ENCODE measurements around the gene CD99. TPM values are rescaled to one million over a fixed set of nuclear protein-coding genes. Genes with fewer than 3 reads are reported as not detected.

Gene CD99
- total RNA-seq, 2 donors from 2014 or later = 490 to 527 TPM

DNA sequence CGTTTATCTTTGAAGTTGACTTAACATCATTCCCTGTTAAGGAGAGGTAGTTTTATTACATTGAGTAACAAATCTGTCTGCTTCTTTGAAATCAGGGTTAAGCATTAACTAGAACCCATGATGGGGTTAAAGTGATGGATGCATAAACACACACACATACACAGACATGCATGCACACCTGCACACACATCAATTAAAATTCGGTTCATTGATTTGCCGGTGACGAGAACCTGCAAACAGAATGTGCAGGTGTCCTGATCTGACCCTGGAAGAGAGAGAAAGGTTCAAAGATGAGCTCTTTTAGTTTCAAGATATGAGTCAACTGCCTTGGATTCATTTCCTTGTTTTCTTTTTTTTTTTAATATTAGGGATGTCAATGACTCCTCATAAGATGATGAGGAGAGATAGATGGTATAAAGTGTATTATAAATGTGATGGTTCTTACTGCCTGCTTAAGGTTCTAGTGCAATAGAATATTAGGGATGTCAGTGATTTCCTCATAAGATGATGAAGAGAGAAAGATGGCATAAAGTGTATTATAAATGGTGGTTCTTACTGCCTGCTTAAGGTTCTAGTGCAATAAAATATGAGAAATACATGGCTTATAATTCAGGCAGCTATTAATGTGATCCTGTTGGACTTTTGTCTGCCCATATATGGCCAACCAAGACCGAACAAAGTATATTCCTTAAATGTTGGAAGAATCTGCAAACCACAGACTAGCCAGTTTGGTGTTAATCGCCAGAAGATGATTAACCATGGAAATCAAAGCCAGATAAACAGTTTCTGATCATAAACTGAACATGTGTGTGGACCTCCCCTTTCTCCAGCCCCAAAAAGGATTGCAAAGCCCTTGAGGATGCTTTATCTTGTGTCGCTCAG lies 14.1 kb upstream of the CD99 start:
- TF ChIP-seq, protein P1, sequence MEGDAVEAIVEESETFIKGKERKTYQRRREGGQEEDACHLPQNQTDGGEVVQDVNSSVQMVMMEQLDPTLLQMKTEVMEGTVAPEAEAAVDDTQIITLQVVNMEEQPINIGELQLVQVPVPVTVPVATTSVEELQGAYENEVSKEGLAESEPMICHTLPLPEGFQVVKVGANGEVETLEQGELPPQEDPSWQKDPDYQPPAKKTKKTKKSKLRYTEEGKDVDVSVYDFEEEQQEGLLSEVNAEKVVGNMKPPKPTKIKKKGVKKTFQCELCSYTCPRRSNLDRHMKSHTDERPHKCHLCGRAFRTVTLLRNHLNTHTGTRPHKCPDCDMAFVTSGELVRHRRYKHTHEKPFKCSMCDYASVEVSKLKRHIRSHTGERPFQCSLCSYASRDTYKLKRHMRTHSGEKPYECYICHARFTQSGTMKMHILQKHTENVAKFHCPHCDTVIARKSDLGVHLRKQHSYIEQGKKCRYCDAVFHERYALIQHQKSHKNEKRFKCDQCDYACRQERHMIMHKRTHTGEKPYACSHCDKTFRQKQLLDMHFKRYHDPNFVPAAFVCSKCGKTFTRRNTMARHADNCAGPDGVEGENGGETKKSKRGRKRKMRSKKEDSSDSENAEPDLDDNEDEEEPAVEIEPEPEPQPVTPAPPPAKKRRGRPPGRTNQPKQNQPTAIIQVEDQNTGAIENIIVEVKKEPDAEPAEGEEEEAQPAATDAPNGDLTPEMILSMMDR (IDR thresholded peaks at IDR 0.05) = no peak
- no peaks in the 10 kb centered on the region for H3K9me3 ChIP-seq
- no peak for ATAC-seq (ENCODE audit: insufficient number of reproducible peaks, low FRiP score, low read depth)
- H3K4me3 ChIP-seq = no peak overlapping the region
- H3K27me3 ChIP-seq (replicated peaks; ENCODE audit: insufficient read depth) = no peaks in the 10 kb centered on the region
- DNase-seq (ENCODE audit: low spot score) = no peak
- H3K4me1 ChIP-seq (ENCODE audit: control insufficient read depth in 1 of 2, low read depth in 2 of 2) = peaks cover 0 to 16% of the 10 kb centered on the region in 2 donors
- H3K36me3 ChIP-seq = no peaks in the 10 kb centered on the region
- no peak overlapping the region for H3K27ac ChIP-seq

DNA sequence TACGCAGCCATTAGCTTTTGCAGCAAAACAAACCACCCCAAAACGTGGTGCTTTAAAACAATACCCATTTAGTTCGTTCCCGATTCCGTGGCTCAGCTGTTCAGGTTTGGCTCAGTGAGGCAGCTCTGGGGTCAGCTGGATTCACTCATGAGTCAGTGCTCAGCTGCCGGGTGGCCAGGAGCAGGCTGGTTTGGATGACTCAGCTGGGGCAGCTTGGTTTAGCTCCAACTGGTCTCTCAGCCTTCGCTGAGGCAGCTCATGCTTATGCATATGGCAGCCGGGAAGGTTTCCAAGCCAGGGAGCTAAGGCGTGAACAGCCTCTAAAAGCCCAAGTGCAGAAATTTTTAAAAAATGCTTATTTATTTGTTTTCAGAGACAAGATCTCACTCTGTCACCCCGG lies 13.3 kb upstream of the CD99 start:
- no peaks in the 10 kb centered on the region for H3K9me3 ChIP-seq
- TF ChIP-seq, protein P1 (IDR thresholded peaks at IDR 0.05) = no peak
- no peaks in the 10 kb centered on the region for H3K36me3 ChIP-seq
- no peaks in the 10 kb centered on the region for H3K27me3 ChIP-seq (replicated peaks; ENCODE audit: insufficient read depth)
- ATAC-seq (ENCODE audit: insufficient number of reproducible peaks, low FRiP score, low read depth) (peak; percentile 90), DNase-seq (ENCODE audit: low spot score) (peak; percentile 71)
- H3K4me1 ChIP-seq (ENCODE audit: control insufficient read depth in 1 of 2, low read depth in 2 of 2) = peaks cover 0 to 16% of the 10 kb centered on the region in 2 donors
- H3K27ac ChIP-seq = no peak overlapping the region
- no peak overlapping the region for H3K4me3 ChIP-seq

DNA sequence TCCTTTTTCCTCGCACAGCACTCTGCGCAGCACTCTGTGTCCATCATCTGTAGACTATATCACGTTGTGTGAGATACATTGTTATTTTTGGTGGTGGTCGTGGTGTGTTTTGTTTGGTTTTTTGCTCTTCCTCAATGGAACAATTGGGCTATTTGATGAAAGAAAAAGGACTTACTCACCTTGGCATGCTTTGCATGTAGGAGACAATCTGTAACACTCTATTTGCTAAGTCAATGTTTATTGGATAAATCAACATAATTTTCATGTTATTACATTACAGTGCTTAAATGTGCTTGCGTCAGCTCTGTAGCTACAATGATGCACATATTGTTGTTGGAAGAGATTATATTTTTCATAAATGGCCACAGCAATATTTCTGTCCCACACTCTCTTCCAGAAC lies 12.5 kb upstream of the CD99 start:
- DNase-seq (ENCODE audit: low spot score) (no peak), ATAC-seq (ENCODE audit: insufficient number of reproducible peaks, low FRiP score, low read depth) (no peak)
- TF ChIP-seq, protein P1 (IDR thresholded peaks at IDR 0.05) = no peak
- Histone ChIP-seq H3K9me3 (no peaks in the 10 kb centered on the region), H3K4me3 (no peak overlapping the region), H3K27ac (no peak overlapping the region), H3K27me3 (replicated peaks; ENCODE audit: insufficient read depth) (no peaks in the 10 kb centered on the region), H3K36me3 (no peaks in the 10 kb centered on the region), H3K4me1 (ENCODE audit: control insufficient read depth in 1 of 2, low read depth in 2 of 2) (peaks cover 0 to 16% of the 10 kb centered on the region in 2 donors)

DNA sequence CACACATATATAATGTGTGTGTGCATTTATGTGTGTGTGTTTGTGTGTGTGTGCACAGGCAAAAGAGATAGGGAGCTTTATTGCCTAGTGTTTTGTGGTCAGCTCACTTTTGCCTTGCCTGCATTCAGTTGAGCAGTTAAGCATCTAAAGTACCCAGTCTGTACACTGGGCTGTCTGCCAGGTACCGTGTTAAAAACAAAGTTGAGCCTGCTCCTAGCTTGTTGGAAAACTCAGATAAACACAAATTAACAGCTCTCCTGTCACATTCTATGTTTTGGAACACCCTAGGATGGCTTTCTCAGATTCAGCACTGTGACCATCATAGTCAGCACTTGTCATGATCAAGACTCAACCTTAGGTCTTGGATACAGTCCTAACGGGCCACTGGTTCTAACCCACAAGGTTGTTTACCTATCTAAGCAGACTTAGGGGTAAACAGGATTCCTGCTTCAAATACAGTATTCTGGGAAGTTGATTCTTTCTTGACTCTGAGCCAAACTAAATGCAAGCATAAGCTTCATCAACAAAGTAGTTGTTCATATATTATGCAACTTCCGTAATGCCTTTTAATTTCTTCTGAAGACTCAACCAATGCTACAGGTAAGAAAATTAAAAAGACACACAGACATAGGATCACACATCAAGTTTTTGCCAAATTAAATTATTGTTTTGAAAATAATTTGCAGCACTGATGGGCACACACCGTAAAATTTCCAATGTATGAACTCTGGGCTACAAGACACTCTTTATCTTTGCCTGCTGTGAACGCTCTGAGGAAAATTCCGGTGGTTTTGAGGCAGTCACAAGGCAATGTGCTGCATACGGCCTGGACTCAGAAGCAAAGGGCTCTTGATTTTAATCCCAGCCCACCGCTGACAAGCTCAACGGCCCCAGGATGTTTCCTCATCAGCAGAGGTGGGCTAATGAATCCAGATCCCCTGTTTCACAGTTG lies 11.3 kb upstream of the CD99 start:
- H3K27me3 ChIP-seq (replicated peaks; ENCODE audit: insufficient read depth) = no peaks in the 10 kb centered on the region
- ATAC-seq (ENCODE audit: insufficient number of reproducible peaks, low FRiP score, low read depth) (no peak), DNase-seq (ENCODE audit: low spot score) (no peak)
- H3K9me3 ChIP-seq = no peaks in the 10 kb centered on the region
- H3K4me3 ChIP-seq = no peak overlapping the region
- H3K36me3 ChIP-seq = no peaks in the 10 kb centered on the region
- H3K4me1 ChIP-seq (ENCODE audit: control insufficient read depth in 1 of 2, low read depth in 2 of 2) = peaks cover 0 to 16% of the 10 kb centered on the region in 2 donors
- H3K27ac ChIP-seq = no peak overlapping the region
- TF ChIP-seq, protein P1 (IDR thresholded peaks at IDR 0.05) = no peak
